ENCODE results near the gene C9orf50. TPM values are rescaled to one million over a fixed set of nuclear protein-coding genes. Genes with fewer than 3 reads are reported as not detected.

C9orf50 gene
- total and polyA plus RNA-seq, 2 donors (not counting 1 experiment from before 2014, with no cell fraction given), result not detected

DNA sequence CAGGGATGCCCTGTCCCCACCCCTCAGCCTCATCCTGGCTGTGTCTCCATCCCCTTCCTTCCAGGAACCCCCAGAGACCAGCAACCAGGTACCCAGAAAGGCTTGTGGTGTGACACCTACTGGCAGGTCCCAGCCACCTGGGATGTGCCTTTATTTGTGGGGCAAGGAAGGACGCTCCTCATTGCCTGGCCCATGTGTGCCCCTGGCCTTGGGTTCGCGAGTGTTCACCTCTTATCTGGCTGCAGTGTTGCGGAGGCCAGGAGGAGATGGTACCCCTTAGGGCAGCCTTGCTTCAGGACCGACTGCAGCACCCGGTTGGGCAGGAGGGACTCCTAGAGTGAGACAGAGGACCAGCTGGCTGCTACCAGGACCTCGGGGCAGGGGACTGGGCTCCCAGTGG lies 8.8 kb downstream of the C9orf50 start:
- WGBS (ENCODE audit: insufficient coverage), result 86% methylated on average over 7 of the region's 7 CpGs
- CTCF ChIA-PET, result interaction anchor here (0.9 to 6.5 kb wide), 9 partner anchors 8 to 481 kb away, joined by 3 to 77 read pairs (median 5); partner anchors contain the start of gene NTMT1
- H3K4me1 Mint-ChIP-seq, result peaks cover 20% of the 10 kb centered on the region
- TF ChIP-seq EZH2 (IDR thresholded peaks at IDR 0.05; ENCODE audit: borderline replicate concordance, insufficient read depth, low read depth, low read length, poor library complexity, severe bottlenecking), result no peak
- TF ChIP-seq, protein P1, sequence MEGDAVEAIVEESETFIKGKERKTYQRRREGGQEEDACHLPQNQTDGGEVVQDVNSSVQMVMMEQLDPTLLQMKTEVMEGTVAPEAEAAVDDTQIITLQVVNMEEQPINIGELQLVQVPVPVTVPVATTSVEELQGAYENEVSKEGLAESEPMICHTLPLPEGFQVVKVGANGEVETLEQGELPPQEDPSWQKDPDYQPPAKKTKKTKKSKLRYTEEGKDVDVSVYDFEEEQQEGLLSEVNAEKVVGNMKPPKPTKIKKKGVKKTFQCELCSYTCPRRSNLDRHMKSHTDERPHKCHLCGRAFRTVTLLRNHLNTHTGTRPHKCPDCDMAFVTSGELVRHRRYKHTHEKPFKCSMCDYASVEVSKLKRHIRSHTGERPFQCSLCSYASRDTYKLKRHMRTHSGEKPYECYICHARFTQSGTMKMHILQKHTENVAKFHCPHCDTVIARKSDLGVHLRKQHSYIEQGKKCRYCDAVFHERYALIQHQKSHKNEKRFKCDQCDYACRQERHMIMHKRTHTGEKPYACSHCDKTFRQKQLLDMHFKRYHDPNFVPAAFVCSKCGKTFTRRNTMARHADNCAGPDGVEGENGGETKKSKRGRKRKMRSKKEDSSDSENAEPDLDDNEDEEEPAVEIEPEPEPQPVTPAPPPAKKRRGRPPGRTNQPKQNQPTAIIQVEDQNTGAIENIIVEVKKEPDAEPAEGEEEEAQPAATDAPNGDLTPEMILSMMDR (IDR thresholded peaks at IDR 0.05), result no peak
- Histone ChIP-seq H3K9ac (ENCODE audit: low read length) (no peak overlapping the region), H3K4me3 (ENCODE audit: control extremely low read depth in 1 of 5, extremely low read depth in 1 of 5, insufficient read depth in 1 of 5, low read depth in 2 of 5, low read length in 4 of 5) (no peak overlapping the region), H3K4me2 (replicated peaks; ENCODE audit: low read depth, low read length, poor library complexity, severe bottlenecking) (no peak overlapping the region), H3K9me3 (ENCODE audit: control extremely low read depth in 1 of 3, control insufficient read depth in 2 of 3, insufficient read depth in 1 of 3, low read length in 2 of 3) (peaks cover 0 to 4% (median 0%) of the 10 kb centered on the region in 3 donors), H3K27me3 (replicated peaks in 1 of 4; ENCODE audit: control extremely low read depth in 1 of 4, control insufficient read depth in 3 of 4, insufficient read depth in 4 of 4, low read length in 3 of 4) (peaks cover 0 to 13% (median 0%) of the 10 kb centered on the region in 4 experiments), H2AFZ (ENCODE audit: insufficient read depth, low read depth, low read length, poor library complexity, severe bottlenecking) (no peak overlapping the region), H4K20me1 (ENCODE audit: control insufficient read depth, insufficient read depth, low read length, poor library complexity, severe bottlenecking) (no peaks in the 10 kb centered on the region), H3K36me3 (replicated peaks in 1 of 2; ENCODE audit: control extremely low read depth in 1 of 2, control insufficient read depth in 1 of 2, extremely low read depth in 1 of 2, insufficient read depth in 2 of 2, low read length in 1 of 2) (no peaks in the 10 kb centered on the region), H3K27ac (ENCODE audit: low read length in 2 of 2) (no peak overlapping the region), H3K79me2 (ENCODE audit: control insufficient read depth, insufficient read depth, low read length) (no peaks in the 10 kb centered on the region), H3K4me1 (ENCODE audit: control insufficient read depth in 2 of 2, insufficient read depth in 2 of 2, low read length in 2 of 2) (peaks cover 19 to 21% of the 10 kb centered on the region in 2 donors)
- DNase-seq (peak; percentile 22), ATAC-seq (ENCODE audit: low read depth) (no peak)
- no peaks in the 10 kb centered on the region for H3K27me3 Mint-ChIP-seq
- intact Hi-C loops (cut with micrococcal nuclease), result loop anchor here (5.0 kb wide), 1 partner anchor 125 kb away; no protein-coding TSS in a partner anchor
- H3K4me3 Mint-ChIP-seq, result peak overlapping the region; percentile 47
- POLR2A ChIA-PET, result no interaction called here
- H3K9me3 Mint-ChIP-seq (ENCODE audit: insufficient read depth), result no peaks in the 10 kb centered on the region
- no peak overlapping the region for H3K27ac Mint-ChIP-seq

DNA sequence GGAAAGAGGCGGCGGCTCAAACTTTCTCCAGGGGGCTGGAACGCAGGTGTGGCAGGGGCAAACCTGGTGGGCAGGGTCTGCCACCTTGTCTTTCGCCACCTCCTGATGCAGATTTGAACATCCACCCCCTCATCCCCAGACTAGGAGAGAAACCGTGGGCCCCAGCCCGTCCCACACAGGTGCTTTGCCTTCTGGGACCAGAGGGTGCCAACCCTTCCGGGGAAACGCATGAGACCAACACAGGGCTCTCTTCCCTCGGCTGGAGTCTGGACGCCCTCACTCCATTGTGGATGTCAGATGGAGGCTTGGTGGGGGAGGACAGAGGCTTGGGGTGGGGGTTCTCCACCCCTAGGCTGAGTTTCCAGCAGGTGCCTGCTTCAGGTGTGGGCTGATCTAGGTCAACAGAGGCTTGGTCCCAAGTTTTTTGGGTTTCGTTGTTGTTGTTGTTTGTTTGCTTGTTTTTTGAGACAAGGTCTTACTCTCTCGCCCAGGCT lies 9.5 kb downstream of the C9orf50 start:
- peaks cover 22% of the 10 kb centered on the region for H3K4me1 Mint-ChIP-seq
- H3K9ac ChIP-seq (ENCODE audit: low read length), result no peak overlapping the region

More for the DNA sequence above, 9.5 kb downstream of the C9orf50 start:
- TF ChIP-seq, protein P1 (IDR thresholded peaks at IDR 0.05), result no peak
- no peak for TF ChIP-seq EZH2 (IDR thresholded peaks at IDR 0.05; ENCODE audit: borderline replicate concordance, insufficient read depth, low read depth, low read length, poor library complexity, severe bottlenecking)
- Histone ChIP-seq H3K27me3 (replicated peaks in 1 of 4; ENCODE audit: control extremely low read depth in 1 of 4, control insufficient read depth in 3 of 4, insufficient read depth in 4 of 4, low read length in 3 of 4) (peaks cover 0 to 13% (median 0%) of the 10 kb centered on the region in 4 experiments), H2AFZ (ENCODE audit: insufficient read depth, low read depth, low read length, poor library complexity, severe bottlenecking) (peak overlapping the region; percentile 82), H3K36me3 (replicated peaks in 1 of 2; ENCODE audit: control extremely low read depth in 1 of 2, control insufficient read depth in 1 of 2, extremely low read depth in 1 of 2, insufficient read depth in 2 of 2, low read length in 1 of 2) (no peaks in the 10 kb centered on the region), H3K27ac (ENCODE audit: low read length in 2 of 2) (no peak overlapping the region), H3K4me2 (replicated peaks; ENCODE audit: low read depth, low read length, poor library complexity, severe bottlenecking) (peak overlapping the region; percentile 98), H3K79me2 (ENCODE audit: control insufficient read depth, insufficient read depth, low read length) (no peaks in the 10 kb centered on the region), H3K9me3 (ENCODE audit: control extremely low read depth in 1 of 3, control insufficient read depth in 2 of 3, insufficient read depth in 1 of 3, low read length in 2 of 3) (peaks cover 0 to 4% (median 0%) of the 10 kb centered on the region in 3 donors), H3K4me3 (ENCODE audit: control extremely low read depth in 1 of 5, extremely low read depth in 1 of 5, insufficient read depth in 1 of 5, low read depth in 2 of 5, low read length in 4 of 5) (peak overlapping the region in 1 of 5 experiments; percentile 59), H3K4me1 (ENCODE audit: control insufficient read depth in 2 of 2, insufficient read depth in 2 of 2, low read length in 2 of 2) (peaks cover 19 to 21% of the 10 kb centered on the region in 2 donors), H4K20me1 (ENCODE audit: control insufficient read depth, insufficient read depth, low read length, poor library complexity, severe bottlenecking) (no peaks in the 10 kb centered on the region)
- no peak for ATAC-seq (ENCODE audit: low read depth)
- intact Hi-C loops (cut with micrococcal nuclease), result loop anchor here (1.0 to 5.0 kb wide), 3 partner anchors 13 to 229 kb away; no protein-coding TSS in a partner anchor
- WGBS (ENCODE audit: insufficient coverage), result 39% methylated on average over 12 of the region's 12 CpGs
- peak overlapping the region; percentile 61 for H3K27ac Mint-ChIP-seq
- H3K27me3 Mint-ChIP-seq, result no peaks in the 10 kb centered on the region
- peak overlapping the region; percentile 79 for H3K4me3 Mint-ChIP-seq
- no peak for DNase-seq
- ChIA-PET CTCF (interaction anchor here (0.8 to 6.5 kb wide), 17 partner anchors 9 to 496 kb away, joined by 3 to 77 read pairs (median 5); partner anchors contain the start of gene NTMT1), POLR2A (interaction anchor here (0.7 to 1.0 kb wide), 3 partner anchors 14 to 472 kb away, joined by 3 to 10 read pairs (median 3); no protein-coding TSS in a partner anchor)
- H3K9me3 Mint-ChIP-seq (ENCODE audit: insufficient read depth), result no peaks in the 10 kb centered on the region

Data from B cell (primary cell).